ENCODE results near the gene CAPN1.
"Not testable (repeated sequence)": the region's sequence is repeated elsewhere in the genome, so short reads cannot be mapped to it uniquely, and the experiment has no call there.

CAPN1 gene

GRCh38 chr11:65218446-65218845 is 36.7 kb downstream of the CAPN1 start:
- no peak for DNase-seq (ENCODE audit: low spot score)

- no peak for DNase-seq (ENCODE audit: low spot score)
Observed at GRCh38 chr11:65219930-65220213, 38.1 kb downstream of the CAPN1 start.

GRCh38 chr11:65221026-65221425 is 39.3 kb downstream of the CAPN1 start:
- no peak for DNase-seq (ENCODE audit: low spot score)

GRCh38 chr11:65223011-65223410 is 41.3 kb downstream of the CAPN1 start:
- DNase-seq (ENCODE audit: low spot score), result no peak

- no peak for DNase-seq (ENCODE audit: low spot score)
Observed at GRCh38 chr11:65224930-65225278, 43.2 kb downstream of the CAPN1 start.

GRCh38 chr11:65225279-65226102 is 43.8 kb downstream of the CAPN1 start:
- DNase-seq (ENCODE audit: low spot score), result peak; percentile 42

- no peak for DNase-seq (ENCODE audit: low spot score)
Observed at GRCh38 chr11:65226103-65226442, 44.3 kb downstream of the CAPN1 start.

GRCh38 chr11:65227879-65228278 is 46.2 kb downstream of the CAPN1 start:
- no peak for DNase-seq (ENCODE audit: low spot score)

- DNase-seq (ENCODE audit: low spot score), result no peak
Observed at GRCh38 chr11:65236194-65237059, 54.7 kb downstream of the CAPN1 start.

GRCh38 chr11:65238302-65238701 is 56.6 kb downstream of the CAPN1 start:
- not testable (repeated sequence) for DNase-seq (ENCODE audit: low spot score)

GRCh38 chr11:65241134-65241533 is 59.4 kb downstream of the CAPN1 start:
- DNase-seq (ENCODE audit: low spot score), result no peak

GRCh38 chr11:65241692-65242091 is 60.0 kb downstream of the CAPN1 start:
- DNase-seq (ENCODE audit: low spot score), result no peak

- DNase-seq (ENCODE audit: low spot score), result no peak
Observed at GRCh38 chr11:65242389-65242788, 60.7 kb downstream of the CAPN1 start.

- DNase-seq (ENCODE audit: low spot score), result no peak
Observed at GRCh38 chr11:65243797-65244196, 62.1 kb downstream of the CAPN1 start.

GRCh38 chr11:65245046-65245445 is 63.3 kb downstream of the CAPN1 start:
- not testable (repeated sequence) for DNase-seq (ENCODE audit: low spot score)

GRCh38 chr11:65246506-65246905 is 64.8 kb downstream of the CAPN1 start:
- no peak for DNase-seq (ENCODE audit: low spot score)

GRCh38 chr11:65248184-65248710 is 66.5 kb downstream of the CAPN1 start:
- not testable (repeated sequence) for DNase-seq (ENCODE audit: low spot score)

GRCh38 chr11:65251476-65251875 is 69.7 kb downstream of the CAPN1 start:
- no peak for DNase-seq (ENCODE audit: low spot score)

GRCh38 chr11:65254724-65255123 is 73.0 kb downstream of the CAPN1 start:
- no peak for DNase-seq (ENCODE audit: low spot score)

- no peak for DNase-seq (ENCODE audit: low spot score)
Observed at GRCh38 chr11:65258988-65259387, 77.3 kb downstream of the CAPN1 start.

GRCh38 chr11:65260302-65260701 is 78.6 kb downstream of the CAPN1 start:
- DNase-seq (ENCODE audit: low spot score), result no peak

GRCh38 chr11:65260756-65261590 is 79.2 kb downstream of the CAPN1 start:
- DNase-seq (ENCODE audit: low spot score), result no peak

Data from cerebellar cortex (tissue), 1 donor.